H1 (cell line): ENCODE measurements around the gene DPP4.

Source experiments
- GABPA ChIP-seq: IDR thresholded peaks from 2 replicates; pipeline ENCODE4 v1.6.1; 2011; ENCODE audit warnings: mild to moderate bottlenecking, low read length, moderate library complexity, borderline replicate concordance; ENCODE audit not compliant: insufficient read depth
- POLR2A ChIP-seq, 2 experiments: IDR thresholded peaks; 1 replicate in 1 of 2; 2 replicates in 1 of 2; pipeline ENCODE4 v1.6.1; 2011; ENCODE audit warnings: low read depth in 2 of 2, low read length in 2 of 2, mild to moderate bottlenecking in 2 of 2; ENCODE audit errors: control extremely low read depth in 1 of 2
- SIRT6 ChIP-seq: IDR thresholded peaks from one replicate; pipeline ENCODE4 v1.7.1; 2012; ENCODE audit warnings: low read length, inconsistent platforms
- SRF ChIP-seq: IDR thresholded peaks from 2 replicates; pipeline ENCODE4 v1.6.1; 2011; ENCODE audit warnings: mild to moderate bottlenecking, low read depth, low read length, moderate library complexity
- YY1 ChIP-seq: IDR thresholded peaks from 2 replicates; pipeline ENCODE4 v1.6.1; 2011; ENCODE audit warnings: low read depth, mild to moderate bottlenecking, low read length
- TF ChIP-seq, protein P1 (sequence below): IDR thresholded peaks from 2 replicates; pipeline ENCODE4 v1.6.1; 2011; ENCODE audit warnings: low read depth, mild to moderate bottlenecking, low read length; ENCODE audit not compliant: insufficient read depth

DNA sequence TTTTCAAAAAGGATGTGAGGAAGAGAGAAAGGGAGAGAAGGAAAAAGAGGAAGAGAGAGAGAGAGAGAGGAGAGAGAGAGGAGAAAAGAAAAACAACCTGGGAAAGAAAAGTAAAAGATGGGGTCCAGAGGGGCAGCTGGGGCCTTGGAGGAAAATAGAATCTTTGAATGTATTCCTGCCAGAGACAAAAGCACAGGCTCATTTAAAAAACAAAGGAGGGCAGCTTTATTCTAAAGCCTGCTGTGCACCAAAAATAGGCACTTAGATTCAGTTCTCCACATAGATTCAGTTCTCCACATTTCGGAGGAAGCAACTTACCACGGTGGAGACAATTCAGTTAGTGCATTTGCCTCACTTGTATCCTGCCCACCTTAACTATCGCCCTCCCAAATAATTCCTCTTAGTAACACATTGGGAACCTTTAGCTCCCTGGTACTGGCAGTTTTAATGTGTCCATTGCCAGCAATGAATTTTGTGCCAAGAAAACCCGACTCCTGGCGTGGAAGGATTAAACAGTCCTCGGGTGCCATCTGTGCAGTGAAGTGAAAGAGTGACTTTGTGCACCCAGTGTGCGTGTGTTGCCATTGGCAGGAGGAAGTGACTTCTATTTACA lies 71.3 kb downstream of the DPP4 start:
- TF ChIP-seq POLR2A (IDR thresholded peaks at IDR 0.05; ENCODE audit: control extremely low read depth in 1 of 2, low read depth in 2 of 2, low read length in 2 of 2) (no peak), SRF (no peak), YY1 (no peak), SIRT6 (no peak), GABPA (no peak)
- TF ChIP-seq, protein P1, sequence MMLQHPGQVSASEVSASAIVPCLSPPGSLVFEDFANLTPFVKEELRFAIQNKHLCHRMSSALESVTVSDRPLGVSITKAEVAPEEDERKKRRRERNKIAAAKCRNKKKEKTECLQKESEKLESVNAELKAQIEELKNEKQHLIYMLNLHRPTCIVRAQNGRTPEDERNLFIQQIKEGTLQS = no peak
